HG02571 (cell line): ENCODE measurements around the gene SLX4IP.

Experiments
- ATAC-seq: cut with Tn5 transposase; IDR thresholded peaks from one replicate; pipeline ENCODE4 v1.9.1; 2021; ENCODE audit warnings: mild to moderate bottlenecking, moderate library complexity; ENCODE audit not compliant: unreplicated experiment

Gene SLX4IP

DNA sequence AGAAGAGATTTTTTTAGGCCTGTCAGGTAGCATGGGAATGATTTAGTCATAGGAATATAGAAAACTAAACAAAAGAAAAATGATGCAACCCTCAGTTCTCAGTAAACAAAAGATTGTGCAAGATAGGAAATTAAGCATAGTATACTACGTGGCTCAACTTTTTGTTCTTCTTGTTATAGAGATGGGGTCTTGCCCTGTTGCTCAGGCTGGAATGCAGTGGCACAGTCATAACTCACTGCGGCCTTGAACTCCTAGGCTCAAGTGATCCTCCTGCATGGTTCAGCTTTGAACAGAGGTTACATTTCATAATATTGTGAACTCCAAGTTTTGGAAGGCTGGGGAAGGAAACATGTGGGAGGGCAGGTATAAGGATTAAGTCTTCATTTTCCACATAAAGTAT, 28.5 kb downstream of the SLX4IP start:
- ATAC-seq: no peak

DNA sequence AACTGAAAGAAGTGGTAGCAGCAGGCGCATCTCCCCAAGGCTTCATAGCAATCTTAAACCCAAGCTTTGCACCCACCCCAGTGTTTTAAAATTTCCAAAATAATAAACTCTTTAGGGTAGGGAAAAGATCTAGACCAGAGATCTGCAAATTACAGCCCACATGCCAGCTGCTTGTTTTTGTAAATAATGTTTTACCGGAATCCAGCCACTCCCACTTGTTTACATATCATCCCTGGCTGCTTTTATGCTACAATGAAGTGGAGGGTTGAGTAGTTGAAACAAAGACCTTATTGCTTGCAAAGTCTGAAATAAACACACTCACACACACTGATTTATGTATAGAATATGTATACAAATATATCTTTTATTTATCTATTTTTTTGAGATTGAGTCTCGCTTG, 30.0 kb downstream of the SLX4IP start:
- no peak for ATAC-seq

DNA sequence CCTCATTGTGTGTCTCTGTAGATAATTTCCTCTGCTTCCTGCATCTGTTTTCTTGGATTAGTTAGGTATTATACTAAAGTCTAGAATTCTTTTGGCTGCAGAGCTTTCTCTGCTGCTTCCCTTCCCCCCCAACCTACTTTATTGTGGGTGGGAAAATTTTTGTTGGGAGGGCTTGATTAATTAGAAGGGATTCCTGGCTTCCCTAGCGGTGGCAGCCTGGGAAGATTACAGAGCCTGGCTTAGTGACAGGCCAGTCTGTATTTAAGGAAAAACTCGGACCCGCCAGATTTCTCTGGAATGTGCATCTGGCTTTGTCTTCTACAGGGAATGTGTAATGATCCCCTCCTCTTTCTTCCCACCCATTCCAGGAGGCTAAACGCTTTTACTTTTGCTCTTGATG, 31.2 kb downstream of the SLX4IP start:
- ATAC-seq: no peak

DNA sequence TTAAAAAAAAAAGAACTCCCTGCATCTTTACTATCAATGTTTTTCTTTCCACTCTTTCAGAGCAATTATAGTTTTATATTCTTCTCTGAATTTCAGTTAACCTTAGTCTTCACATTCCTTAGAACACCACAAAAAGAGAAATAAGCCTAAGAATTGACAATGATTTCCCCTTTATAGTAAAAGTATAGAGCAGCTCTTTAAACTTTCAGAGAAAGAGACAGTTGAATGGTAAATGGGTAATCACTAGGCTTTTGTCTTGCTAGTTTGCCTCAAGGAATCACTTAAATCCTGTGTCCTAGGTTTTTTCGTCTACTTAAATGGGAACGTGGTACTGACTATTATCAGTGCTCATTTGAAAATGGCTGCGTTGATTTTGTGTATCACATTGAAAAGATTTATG, 31.8 kb downstream of the SLX4IP start:
- no peak for ATAC-seq

GRCh38 chr20:10467681-10468339, 32.7 kb downstream of the SLX4IP start:
- ATAC-seq: no peak

DNA sequence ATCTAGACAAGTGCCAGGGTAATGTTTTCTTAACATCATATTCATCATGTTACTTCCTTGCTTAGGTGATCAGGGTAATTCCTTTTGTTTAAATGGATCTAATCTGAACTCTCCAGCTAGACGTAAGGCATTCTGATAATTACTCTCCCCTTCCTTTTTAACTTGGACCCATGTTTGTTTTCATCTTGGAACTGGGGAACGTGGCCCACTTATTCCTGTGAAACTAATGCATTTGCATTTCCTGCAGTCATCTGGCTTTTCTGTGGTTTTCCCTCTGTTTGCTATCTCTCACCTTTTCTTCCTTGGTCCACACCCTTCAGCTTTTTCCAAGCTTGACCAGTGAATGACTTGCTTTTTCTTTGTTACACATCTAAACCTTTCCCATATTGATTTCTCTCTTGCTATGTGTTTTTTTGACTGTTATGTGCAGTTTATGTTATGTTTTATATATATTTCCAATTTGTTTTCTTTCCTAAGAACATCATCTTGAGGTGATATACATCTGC, 33.3 kb downstream of the SLX4IP start:
- ATAC-seq: no peak

- no peak for ATAC-seq
Measured at GRCh38 chr20:10469056-10469455, 34.0 kb downstream of the SLX4IP start.

DNA sequence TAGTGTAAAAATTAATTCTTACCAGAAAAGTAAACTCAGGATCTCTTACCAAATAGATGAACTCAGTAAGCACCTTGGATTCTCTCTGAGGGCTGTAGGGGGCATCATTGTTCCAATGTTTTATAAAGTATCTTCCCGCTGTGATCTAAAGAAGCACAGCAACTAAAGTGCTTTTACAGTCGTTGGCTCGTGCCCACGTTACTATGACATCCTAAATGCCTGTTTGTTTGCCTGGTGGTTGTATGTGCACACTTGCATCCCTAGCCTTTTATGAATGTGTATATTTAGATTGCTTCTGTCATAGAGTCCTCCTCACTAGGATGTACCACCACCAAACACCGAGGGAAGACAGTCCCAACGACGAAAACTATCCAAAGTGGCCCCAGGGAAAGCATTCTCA, 34.5 kb downstream of the SLX4IP start:
- no peak for ATAC-seq

DNA sequence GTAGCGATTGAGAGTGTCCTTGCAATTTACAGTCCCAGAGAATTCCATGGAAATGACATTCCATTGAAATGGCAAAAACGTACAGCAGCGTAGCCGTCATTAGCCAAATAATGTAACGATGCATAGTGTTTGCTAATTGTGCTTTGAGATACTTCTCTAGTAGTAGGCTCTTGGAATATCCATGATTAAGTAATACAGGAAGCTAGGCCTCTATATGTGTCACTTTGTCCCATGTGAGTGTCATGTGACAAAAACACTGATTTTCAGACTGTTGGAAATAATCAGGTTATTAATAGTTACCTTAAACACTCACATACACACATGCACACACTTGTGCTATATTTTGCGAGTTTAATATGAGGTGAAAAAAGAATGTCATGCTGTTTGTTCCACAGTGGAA, 35.2 kb downstream of the SLX4IP start:
- no peak for ATAC-seq

DNA sequence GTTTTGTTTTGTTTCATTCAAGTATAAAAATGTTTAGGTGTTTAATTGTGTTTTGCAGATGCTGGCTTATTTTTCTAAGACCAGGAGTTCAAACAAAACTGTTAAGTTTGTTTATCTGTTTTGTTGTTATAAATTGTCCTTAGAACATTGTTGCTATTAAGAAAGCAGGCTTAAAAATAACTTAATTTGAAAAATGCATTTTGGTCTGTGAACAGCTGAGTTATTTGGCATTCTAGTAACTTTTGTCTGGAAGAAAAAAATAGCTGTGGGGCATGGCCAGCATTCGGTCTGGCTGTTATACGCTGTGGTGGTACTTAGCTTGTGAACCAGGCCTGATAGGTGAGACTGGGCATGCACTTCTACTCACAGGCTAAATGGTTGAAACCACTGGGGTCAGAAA, 37.8 kb downstream of the SLX4IP start:
- ATAC-seq: no peak

DNA sequence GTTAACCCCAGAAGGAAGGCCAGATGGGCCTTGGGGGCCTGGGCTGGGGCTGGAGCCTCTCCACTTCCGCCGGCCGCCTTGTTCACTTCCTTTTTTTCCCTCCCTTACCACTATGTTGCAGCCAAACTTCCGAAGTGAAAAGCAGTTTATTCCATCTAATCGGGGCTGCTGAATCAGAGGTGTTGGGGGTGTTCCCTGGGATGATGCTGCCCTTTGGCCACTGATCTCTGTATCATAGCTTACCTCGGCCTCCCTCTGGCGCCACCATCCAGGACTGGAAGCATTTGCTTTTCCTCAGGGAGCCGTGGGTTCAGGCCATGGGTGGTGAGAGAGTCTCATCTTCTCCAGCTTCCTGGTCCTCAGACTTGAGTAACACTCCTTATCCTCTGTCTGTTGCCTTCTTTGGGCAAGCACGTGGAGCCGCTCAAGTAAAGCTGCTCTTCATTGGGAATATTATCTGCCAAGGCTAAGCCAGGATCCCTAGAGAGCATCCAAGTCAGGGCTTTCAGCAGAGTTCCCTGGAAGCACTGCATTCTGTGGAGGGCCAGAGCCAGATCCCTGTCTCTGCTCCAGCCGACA, 39.6 kb downstream of the SLX4IP start:
- ATAC-seq: no peak

DNA sequence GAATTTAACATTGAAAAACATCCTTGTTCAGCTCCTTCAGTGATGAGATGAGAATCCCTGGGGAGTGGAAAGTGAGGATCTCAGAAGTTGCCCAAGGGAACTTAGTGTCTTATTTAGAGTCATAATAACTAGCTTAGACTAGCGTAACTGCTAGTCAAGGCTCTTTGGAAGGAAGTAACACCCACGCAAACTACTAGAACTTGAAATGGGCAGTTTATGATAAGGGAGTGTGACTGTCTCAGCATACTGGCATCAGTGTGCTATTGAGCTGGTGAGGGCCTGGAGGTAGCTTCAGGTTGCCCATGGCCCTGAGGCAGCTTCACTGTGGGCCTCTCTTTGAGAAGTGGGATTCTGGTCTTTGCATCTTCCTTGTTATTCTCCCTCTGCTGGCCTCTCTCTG, 40.1 kb downstream of the SLX4IP start:
- no peak for ATAC-seq

DNA sequence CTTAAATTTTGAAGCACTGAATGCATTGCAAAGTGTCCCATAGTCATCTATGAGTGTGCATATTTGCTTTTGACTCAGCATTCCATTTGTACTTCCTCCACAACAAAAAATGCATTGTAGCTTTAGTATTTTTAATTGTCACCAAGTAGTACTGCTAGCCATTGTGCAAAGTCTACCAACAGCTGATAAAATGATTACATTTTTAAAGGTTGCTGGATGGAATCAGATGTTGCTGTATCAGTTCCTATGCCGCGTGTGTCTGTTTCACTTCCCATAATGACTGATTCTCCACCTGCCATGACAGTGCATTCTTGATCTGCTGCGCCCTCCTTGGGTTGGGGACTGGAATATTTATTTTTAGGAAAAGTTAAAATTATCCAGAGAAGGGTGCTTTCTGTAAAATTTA, 41.2 kb downstream of the SLX4IP start:
- peak; percentile 71 for ATAC-seq

DNA sequence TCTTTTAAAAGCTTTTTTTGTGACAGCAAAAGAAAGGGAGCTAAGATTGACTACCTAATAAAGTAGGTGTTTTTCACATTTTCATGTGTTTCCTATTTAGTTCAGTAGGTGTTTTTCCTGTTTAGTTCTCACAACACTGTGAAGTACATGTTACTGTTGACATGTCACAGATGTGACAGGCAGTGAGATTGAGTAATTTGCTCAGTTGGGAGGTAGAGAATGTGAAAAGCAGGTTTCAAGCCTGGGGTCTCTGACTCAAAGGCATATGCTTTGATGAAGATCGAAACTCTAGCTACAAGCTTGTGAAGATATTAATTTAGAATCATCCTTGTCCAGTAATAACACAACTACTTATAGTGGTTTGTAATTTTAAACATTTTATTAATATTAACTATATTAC, 43.1 kb downstream of the SLX4IP start:
- peak; percentile 55 for ATAC-seq

GRCh38 chr20:10478930-10479329, 43.8 kb downstream of the SLX4IP start:
- ATAC-seq: no peak

DNA sequence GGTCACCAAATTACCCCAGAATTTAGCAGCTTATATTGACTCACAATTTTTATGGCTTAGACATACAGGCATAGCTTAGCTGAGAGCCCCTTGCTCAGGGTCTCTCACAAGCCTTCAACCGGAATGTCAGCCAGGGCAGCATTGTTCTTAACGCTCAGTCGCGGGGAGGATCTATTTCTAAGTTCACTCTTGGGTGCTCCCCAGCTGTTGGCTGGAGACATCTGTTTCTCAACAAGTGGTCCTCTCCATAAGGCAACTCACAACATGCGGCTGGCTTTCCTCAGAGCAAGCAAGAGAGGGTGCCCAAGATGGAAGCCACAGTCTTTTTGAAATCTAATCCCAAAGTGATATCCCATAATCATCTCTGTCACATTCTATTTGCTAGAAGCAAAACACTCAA, 46.6 kb downstream of the SLX4IP start:
- ATAC-seq: no peak

- ATAC-seq: no peak
Measured at GRCh38 chr20:10483691-10484090, 48.6 kb downstream of the SLX4IP start.

DNA sequence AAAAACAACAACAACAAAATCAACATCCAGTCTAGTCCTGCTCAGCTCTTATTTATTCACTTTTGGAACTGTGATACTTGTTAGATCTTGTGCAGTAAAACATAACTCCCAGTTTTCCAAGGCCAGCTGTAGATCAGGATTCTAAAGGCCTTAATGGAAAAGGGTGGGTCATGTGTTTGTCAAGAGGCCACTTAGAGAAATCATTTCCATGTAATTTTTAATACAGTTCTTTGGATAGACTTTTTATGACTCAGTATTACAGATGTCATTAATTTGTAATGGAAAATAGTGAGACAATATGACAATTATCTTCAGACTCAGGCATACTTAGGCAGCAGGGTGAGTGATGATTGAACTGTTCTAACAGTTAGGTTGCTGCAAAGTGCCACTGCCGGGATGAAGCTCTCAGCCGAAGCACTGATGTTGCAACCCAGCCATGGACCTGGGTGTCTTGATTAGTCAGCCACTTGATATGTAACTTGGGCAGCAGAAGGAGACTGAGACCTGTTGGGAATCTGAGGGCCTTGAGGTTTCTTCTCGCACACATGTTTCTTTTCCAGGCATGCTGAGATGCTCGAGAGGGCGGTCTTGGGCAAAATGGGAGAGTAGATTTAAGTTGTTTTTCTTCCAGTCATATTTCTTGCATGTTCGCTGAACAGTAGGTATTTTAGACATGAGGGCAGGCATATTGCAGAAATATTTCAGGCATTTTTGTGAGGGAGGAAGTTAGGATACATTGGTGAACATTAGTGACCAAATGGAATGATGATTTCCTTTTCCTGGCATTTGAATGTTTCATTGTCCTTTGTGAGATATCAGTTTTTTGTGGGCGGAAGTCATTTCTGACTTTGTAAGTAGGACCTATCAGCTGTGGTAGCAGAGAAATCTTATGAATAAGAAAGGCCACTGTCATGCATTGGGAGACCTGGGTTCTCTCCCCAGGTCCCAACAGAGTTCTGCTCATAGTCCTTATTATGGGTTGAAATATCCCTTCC, 52.3 kb downstream of the SLX4IP start:
- no peak for ATAC-seq

DNA sequence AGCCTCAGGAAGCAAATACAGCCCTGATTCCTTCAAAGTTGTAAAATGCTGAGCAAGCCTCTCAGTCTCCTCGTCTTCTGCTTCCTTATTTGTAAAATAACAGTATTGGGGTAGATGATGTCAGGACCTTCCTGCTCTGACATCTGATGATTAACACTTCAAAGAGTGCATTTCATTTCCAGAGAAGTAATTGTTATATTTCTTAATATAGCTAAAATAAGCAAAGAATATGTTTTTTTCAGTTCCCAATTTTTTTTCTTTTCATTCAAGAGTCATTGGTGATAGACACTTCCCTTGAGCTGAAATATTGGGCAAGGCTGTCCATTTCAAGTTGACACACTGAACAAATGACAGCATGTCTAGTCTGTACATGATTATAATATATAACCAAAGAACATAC, 53.4 kb downstream of the SLX4IP start:
- no peak for ATAC-seq

DNA sequence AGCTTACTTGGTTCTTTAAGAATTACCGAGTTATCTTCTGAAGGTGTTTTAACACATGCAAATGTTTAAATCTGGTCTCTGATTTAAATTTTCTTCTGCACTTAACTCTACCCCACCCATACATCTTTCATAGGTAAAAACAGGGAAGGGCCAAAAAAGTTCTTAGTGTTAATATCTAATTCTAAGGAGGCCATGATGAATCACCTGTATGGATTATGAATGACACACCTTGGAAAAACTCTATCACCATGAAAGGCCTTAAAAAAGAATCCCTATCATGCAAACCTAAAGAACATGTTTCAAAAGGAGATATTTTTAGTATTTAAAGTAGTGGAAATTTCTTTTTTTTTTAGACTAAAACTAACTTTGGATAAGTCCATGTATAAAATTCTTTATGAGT, 54.7 kb downstream of the SLX4IP start:
- no peak for ATAC-seq

- no peak for ATAC-seq
Measured at GRCh38 chr20:10490257-10490656, 55.2 kb downstream of the SLX4IP start.

GRCh38 chr20:10490706-10491105, 55.6 kb downstream of the SLX4IP start:
- ATAC-seq: no peak
